Activated CD4-positive, alpha-beta T cell treated with anti-CD3 and anti-CD28 coated beads for 48 hours (primary cell): ENCODE results near the gene LIG3.
"Not testable (repeated sequence)": the region's sequence is repeated elsewhere in the genome, so short reads cannot be mapped to it uniquely, and the experiment has no call there.

Experiments
- DNase-seq: peaks from one replicate; pipeline ENCODE4 v3.0.0-alpha.2; 2020

Gene LIG3

GRCh38 chr17:34980353-34980680 is at the start of gene LIG3:
Gene LIG3 (plus strand): TSS chr17:34980512. CDS start chr17:34983006, 2,494 bp downstream.
- peak; percentile 97 for DNase-seq

DNA sequence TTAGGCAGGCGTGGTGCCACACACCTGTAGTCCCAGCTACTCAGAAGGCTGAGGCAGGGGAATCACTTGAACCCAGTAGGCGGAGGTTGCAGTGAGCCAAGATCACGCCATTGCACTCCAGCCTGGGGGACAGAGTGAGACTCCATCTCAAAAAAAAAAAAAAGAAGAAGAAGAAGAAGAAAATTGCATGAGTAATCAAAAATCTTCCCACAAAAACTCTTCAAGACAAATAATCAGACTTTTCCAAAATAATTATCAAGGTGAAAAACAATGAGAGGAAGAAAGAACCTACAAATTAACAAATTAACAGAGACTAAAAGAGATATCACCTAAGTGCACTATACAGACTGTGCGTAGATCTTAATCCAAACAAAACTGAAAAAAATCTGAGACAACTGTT is 29.5 kb upstream of the LIG3 start:
- not testable (repeated sequence) for DNase-seq

DNA sequence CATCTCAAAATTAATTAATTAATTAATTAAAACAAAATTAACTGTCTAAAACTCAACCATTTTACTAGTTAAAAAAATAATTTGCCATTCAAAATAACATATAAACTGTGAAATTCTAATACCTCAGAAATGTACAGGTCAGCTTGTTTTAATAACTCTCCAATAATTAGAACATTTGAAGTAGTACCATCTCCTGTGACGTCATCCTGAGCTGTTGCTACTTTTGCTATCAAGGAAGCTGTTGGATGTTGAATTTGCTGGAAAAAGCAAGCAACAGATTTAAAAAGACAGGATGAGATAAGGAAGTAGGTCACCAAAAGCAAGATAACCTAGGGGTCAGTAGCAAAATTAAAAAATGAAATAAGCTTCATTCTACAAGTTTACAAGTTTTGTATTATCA is 21.9 kb upstream of the LIG3 start:
- DNase-seq: no peak

DNA sequence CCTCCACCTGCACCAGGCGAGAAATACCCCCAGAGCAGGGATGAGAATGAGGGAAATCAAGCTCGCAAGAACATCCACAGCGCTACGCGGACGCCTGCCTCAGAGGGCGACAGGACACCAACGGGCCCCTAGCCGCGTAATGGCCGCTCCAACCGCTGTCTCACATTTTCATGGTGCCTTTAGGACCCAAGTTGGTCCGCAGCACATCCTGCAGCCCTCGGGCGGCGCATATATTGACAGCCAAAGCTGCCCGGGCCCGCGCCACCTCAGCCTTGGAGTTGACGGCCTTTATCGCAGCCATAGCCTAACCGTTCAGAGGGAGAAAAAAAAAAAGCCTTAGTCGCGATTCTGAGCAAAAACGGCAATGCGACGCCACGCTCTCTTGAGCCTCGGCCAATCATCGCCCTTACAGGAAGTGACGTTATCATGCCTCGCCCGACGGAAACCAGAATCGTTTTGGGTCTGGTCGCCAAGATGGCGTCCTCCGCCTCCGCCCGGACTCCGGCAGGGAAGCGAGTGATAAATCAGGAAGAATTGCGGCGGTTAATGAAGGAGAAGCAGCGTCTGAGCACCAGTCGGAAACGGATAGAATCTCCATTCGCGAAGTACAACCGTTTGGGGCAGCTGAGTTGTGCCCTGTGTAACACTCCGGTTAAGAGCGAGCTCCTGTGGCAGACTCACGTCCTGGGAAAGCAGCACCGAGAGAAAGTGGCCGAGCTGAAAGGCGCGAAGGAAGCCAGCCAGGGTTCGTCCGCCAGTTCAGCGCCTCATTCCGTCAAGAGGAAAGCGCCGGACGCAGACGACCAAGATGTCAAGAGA is 19.0 kb upstream of the LIG3 start, which contains the start of the genes CCT6B and ZNF830:
Gene CCT6B (minus strand): TSS at position 368 of the 819 bp plus-strand sequence. CDS start 67 bp downstream, at position 301.
Gene ZNF830 (plus strand): TSS at position 448 of the 819 bp plus-strand sequence. CDS start 27 bp downstream, at position 475.
- DNase-seq: peak; percentile 92

DNA sequence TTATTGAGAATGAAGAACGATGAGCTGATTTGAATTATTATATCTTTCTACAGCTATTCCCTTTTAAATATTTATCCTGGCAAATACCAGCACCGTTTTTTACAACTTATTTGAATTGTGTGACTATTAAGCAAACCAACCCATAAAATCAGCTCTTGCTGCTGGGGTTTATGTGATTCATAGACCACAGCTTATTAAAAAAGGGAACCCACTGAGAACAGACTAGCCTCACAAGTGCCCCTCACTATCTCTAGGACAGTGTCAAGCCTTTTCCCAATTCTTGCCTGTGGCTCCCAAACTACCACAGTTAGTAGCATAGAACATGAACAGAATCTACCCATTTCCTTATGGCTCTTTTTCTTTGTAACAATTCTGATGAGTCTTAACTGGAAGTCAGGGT is 6.1 kb upstream of the LIG3 start:
- no peak for DNase-seq

DNA sequence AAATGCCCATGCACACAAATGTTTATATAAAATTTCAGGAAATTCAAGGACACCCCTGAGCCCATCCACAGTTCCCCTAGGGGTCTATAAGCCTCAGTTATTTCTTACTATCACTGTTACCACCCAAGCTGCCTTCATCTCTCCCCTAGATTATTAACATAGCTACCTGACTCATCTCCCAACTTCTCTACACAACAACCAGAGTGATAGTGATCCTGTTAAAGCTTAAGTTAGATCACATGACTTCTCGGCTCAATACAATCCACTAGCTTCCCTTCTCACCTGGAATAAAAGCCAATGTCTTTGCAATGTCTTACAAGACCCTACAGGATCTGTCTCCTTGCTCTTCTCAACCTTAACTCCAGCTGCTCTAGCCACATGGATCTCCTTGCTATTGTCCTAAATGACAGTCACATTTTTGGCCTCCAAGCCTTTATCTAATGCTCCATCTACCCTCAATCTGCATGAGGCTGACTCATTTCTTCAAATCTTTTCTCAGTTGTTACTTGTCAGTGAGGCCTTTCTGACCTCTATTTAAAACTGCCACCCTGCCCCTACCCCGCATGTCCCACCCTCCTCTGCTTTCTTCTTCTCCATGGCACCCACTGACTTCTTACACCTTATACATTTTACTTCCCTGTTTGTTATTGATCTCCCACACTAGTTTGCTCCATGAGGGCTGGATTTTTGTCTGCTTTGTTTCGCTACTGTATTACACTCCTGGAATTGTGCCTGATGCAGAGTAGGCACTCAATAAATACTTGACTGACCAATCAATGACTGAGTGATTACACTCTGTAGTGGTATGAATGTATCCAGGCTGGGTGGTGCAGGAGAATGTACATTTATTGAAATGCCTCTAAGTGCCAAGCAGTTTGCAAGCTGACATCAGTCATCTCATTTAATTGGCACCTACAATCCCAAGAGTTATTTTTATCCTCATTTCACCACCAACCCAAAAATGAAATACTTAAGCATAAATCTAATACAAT is 5.2 kb upstream of the LIG3 start:
- no peak for DNase-seq

DNA sequence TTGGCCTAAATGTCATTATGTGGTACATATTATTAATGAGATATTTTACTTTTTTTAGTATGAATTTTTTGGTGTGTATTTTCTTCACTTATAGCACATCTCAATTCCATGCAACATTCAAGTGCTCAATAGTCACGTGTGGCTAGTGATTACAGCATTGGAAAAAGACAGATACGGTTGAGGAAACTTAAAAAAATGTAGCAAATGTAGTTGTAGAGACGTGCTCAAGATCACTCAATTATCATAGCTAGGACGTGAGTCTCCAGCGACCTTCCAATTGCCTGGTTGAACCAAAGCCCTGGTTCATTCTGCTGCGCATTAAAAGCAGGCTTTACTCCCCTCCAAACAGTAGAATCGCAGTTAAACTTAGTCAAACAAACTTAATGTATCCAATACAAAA is 1.2 kb upstream of the LIG3 start:
- no peak for DNase-seq

GRCh38 chr17:34979650-34980352 is 511 bp upstream of the LIG3 start:
- DNase-seq: no peak

DNA sequence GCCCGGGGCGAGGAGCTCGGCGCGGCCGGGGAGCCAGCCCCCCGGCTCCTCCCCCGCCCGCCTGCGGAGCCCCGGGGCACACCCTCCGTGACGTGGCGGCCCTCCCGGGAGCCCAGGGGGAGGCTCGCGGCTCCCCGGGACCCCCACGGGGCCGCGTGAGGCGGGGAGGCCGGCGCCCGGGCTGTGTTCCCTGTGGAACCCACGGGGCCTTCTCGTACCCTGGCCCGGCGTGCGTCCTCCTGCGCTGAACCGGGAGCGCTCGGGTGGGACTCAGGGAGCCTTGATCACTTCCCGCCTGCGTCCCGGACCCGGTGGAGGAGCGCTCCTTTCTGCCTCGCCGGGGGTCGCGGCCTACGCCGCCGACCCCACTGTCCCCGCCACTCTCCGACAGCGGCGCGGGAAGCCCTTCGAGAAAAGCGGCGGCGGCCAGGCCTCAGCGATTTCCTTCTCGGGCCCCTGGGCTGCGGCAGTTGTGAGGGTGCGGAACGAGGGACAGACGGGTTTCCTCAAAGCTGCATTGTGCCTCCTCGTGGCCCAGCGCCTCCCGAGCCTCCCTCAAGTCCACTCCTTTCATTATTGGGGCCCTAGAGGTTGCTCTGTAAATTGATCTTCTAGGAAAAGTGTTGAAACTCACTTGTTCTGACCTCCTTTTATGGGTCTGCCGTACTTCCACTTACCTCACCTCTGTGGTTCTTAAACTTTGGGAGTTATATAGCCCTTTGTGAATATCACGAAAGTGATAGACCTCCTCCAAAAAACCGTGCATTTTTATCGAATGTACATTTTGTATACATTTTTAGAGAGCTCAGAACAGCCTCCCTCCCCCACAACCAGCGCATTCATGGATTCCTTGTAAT is 597 bp downstream of the LIG3 start:
- DNase-seq: peak; percentile 76

DNA sequence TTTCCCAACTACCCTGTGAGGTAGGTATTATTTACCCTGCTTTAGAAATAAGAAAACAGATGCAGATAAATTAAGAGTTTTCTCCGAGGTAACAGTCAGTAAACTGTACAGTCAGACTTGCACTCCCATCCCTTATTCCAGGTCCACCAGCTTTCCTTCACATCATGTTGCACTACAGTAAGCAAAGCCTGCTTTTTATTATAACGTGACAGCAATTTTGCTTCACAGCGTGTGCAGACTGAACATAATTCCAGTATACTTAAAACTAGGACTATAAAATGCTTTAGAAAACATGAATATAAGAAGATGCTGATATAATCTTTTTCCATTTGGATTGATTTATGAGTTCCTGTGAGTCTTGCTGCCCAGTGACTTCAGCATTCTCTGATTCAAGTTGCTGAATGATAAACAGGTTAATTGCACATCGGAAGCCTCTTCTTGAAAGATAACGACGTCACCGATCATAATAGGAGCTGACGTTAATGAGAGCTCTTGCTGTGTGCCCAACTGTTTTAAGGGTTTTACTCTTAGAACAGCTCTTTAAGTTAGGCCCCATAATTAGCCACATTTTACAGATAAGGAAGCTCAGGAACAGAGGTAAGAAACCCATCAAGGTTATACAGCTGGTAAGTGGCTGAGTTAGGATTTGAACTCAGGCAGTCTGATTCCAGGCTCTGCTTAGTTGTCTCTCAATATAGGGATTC is 1.4 kb downstream of the LIG3 start:
- no peak for DNase-seq

GRCh38 chr17:34987232-34987631 is 6.9 kb downstream of the LIG3 start:
- no peak for DNase-seq

DNA sequence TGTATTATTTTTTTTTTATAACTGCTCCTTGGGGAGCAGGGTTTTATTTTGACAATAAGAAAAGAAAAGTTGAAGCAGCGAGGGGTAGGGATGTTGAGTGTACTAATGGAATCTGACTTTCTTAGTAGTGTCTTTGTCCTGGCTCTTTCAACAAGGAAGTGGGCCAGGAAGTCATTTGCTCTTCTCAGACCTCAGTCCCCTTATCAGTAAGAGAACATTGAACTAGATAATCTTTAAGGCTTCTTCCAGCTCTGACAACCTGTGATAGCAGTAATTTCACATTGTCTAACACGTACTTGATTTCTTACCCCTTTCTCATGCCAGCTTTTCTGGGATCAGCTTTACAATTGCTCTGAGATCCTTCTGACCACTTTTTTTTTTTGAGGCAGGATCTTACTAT is 8.3 kb downstream of the LIG3 start:
- no peak for DNase-seq

DNA sequence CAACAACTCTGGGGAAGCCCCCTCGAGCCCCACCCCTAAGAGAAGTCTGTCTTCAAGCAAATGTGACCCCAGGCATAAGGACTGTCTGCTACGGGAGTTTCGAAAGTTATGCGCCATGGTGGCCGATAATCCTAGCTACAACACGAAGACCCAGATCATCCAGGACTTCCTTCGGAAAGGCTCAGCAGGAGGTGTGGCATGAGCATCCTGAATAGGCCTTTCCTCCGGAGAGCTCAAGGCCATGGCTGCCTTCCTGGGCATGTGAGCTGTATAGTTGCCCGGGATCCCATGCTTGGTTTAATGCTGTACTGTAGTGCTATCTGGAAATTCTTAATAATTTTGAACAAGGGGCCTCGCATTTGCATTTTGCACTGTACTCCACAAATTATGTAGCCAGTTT is 9.2 kb downstream of the LIG3 start:
- DNase-seq: no peak

GRCh38 chr17:34990921-34991365 is 10.6 kb downstream of the LIG3 start:
- DNase-seq: no peak

DNA sequence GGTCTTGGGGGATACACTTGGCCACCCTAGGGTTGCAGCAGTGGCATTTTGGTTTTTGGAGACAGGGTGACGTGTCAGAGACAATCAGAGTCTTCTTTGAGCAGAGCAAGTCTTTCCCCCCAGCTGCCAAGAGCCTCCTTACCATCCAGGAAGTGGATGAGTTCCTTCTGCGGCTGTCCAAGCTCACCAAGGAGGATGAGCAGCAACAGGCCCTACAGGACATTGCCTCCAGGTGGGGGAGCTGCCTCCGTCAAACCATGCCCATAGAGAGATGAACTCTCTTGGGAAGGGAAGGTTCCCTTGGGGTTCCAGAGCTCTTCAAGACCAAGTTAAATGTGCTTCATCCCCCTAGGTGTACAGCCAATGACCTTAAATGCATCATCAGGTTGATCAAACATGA is 11.3 kb downstream of the LIG3 start:
- no peak for DNase-seq

- no peak for DNase-seq
These were observed 12.7 kb downstream of the LIG3 start for GRCh38 chr17:34993031-34993430.

- no peak for DNase-seq
These were observed 16.3 kb downstream of the LIG3 start for GRCh38 chr17:34996422-34997285.

DNA sequence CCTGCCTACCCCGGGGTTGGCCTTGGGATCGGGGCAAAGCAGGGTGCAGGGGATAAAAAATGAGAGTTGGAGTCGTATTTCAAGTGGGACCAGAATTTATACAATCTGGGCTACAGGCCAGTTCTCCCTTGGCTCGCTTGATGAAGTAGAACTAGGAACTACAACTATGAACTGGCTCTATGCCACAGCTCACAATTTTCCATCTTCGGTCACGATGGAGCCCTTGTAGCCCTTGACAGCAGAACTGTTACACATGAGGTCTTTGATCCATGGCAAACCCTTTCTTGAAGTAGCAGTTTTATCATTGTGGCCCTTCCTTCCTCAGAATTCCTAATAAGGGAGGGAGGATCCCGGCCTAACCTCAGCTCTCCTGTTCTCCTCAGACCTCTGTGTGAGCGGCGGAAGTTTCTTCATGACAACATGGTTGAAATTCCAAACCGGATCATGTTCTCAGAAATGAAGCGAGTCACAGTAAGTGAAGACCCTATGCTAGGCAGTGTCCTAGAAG is 17.1 kb downstream of the LIG3 start:
- DNase-seq: no peak

DNA sequence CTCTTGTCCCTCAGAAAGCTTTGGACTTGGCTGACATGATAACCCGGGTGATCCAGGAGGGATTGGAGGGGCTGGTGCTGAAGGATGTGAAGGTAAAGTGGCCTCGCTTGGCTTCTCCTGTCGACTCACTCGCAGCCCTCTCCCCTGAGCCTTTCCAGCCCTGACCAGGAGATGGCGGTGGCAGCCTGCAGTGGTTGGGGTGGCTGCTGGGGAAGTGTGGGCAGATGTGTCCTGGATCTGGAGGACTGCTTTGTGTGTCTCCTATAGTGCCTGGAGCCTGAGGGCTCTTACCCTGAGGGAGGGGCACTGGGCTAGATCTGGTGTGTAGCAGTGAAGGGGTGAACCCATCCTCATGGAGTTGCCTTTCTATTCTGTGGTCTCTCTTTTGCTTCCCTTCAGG is 17.9 kb downstream of the LIG3 start:
- DNase-seq: peak; percentile 85

- DNase-seq: no peak
These were observed 19.1 kb downstream of the LIG3 start for GRCh38 chr17:34999456-34999855.
